ENCODE data around the gene MAP1LC3A. TPM values are rescaled to one million over a fixed set of nuclear protein-coding genes. Genes with fewer than 3 reads are reported as not detected.

The MAP1LC3A gene
- total RNA-seq, 1 experiment from 2014 or later, result 25.9 TPM

GRCh38 chr20:34575271-34575670 is 16.8 kb downstream of the MAP1LC3A start:
- H3K4me3 Mint-ChIP-seq, result no peak overlapping the region
- H3K4me1 ChIP-seq (ENCODE audit: insufficient read depth, low read length), result no peaks in the 10 kb centered on the region

More at GRCh38 chr20:34575271-34575670, 16.8 kb downstream of the MAP1LC3A start:
- H4K5ac ChIP-seq (ENCODE audit: insufficient read length, low read depth, low read length), result no peak overlapping the region
- Mint-ChIP-seq H3K9me3 (no peaks in the 10 kb centered on the region), H3K36me3 (ENCODE audit: insufficient read depth in 1 of 3, low read depth in 3 of 3) (peaks cover 7 to 25% (median 13%) of the 10 kb centered on the region in 3 experiments; a peak in 5 of 7 replicates), H3K27ac (no peak overlapping the region; a peak in 1 of 7 replicates), H3K4me1 (peaks cover 5 to 12% of the 10 kb centered on the region in 2 experiments; a peak in 3 of 4 replicates), H3K27me3 (ENCODE audit: low read depth) (no peaks in the 10 kb centered on the region)
- H2AFZ ChIP-seq (ENCODE audit: low read length), result no peak overlapping the region
- H3T11ph ChIP-seq (ENCODE audit: low read length), result no peak overlapping the region
- no peak overlapping the region for H2BK120ac ChIP-seq (ENCODE audit: low read depth, low read length, poor library complexity, severe bottlenecking)
- no peak overlapping the region for H4K91ac ChIP-seq (ENCODE audit: insufficient read length, low read depth, low read length)
- H3K4me2 ChIP-seq (ENCODE audit: insufficient read depth, insufficient read length, low read length), result no peak overlapping the region
- H3K23me2 ChIP-seq (ENCODE audit: insufficient read length, low read depth, low read length, poor library complexity, severe bottlenecking), result no peaks in the 10 kb centered on the region
- no peak overlapping the region for H3K27ac ChIP-seq (ENCODE audit: insufficient read length, low read depth, low read length)
- no peak overlapping the region for H2AK5ac ChIP-seq (ENCODE audit: insufficient read length, low read length)
- no peaks in the 10 kb centered on the region for H3K9me3 ChIP-seq (ENCODE audit: control insufficient read depth, low read depth, low read length)
- no peaks in the 10 kb centered on the region for H4K20me1 ChIP-seq (ENCODE audit: control insufficient read depth, insufficient read depth, insufficient read length)
- H3K9ac ChIP-seq (ENCODE audit: extremely low read depth, insufficient read length, low read length), result no peak overlapping the region
- H2BK5ac ChIP-seq (ENCODE audit: insufficient read length, low read length), result no peak overlapping the region
- H4K8ac ChIP-seq (replicated peaks; ENCODE audit: insufficient read length, low read depth, low read length), result no peak overlapping the region
- no peak overlapping the region for H2BK12ac ChIP-seq (ENCODE audit: insufficient read length, low read depth, low read length)
- WGBS (ENCODE audit: extremely low coverage, insufficient read length, low lambda C conversion rate), result no CpG with 5 or more reads among the region's 5 CpGs
- no peak for DNase-seq
- H3K27me3 ChIP-seq (ENCODE audit: insufficient read depth, low read length), result no peaks in the 10 kb centered on the region
- no peak overlapping the region for H2BK20ac ChIP-seq (ENCODE audit: low read depth, low read length, poor library complexity, severe bottlenecking)
- no peak overlapping the region for H3K23ac ChIP-seq (ENCODE audit: insufficient read length, low read depth, low read length)
- TF ChIP-seq CTCF (conservative IDR thresholded peaks at IDR 0.05), result no peak
- no peak overlapping the region for H2BK15ac ChIP-seq (ENCODE audit: low read depth, low read length)
- no peak overlapping the region for H3K14ac ChIP-seq (ENCODE audit: insufficient read depth, low read length)
- H3K56ac ChIP-seq (ENCODE audit: insufficient read length, low read depth, low read length), result no peak overlapping the region
- no peaks in the 10 kb centered on the region for H3K79me2 ChIP-seq (ENCODE audit: insufficient read depth, low read length)
- H3K79me1 ChIP-seq (ENCODE audit: insufficient read depth, low read depth, low read length, poor library complexity, severe bottlenecking), result no peaks in the 10 kb centered on the region
- H3K4ac ChIP-seq (ENCODE audit: low read depth, low read length), result no peak overlapping the region
- H3K18ac ChIP-seq (ENCODE audit: insufficient read length, low read depth, low read length), result no peak overlapping the region
